DLD1 (cell line): ENCODE results near the gene ABCC11.
"Not testable (repeated sequence)": the region's sequence is repeated elsewhere in the genome, so short reads cannot be mapped to it uniquely, and the experiment has no call there.

Source experiments
- in situ Hi-C: cut with HindIII; loops from 2 replicates; pipeline ENCODE4 v1.10.0; 2017; ENCODE audit warnings: low sequenced_read_pairs

ABCC11 gene

GRCh38 chr16:48250520-48251278, 3.4 kb upstream of the ABCC11 start:
- in situ Hi-C loops: no loop called here

GRCh38 chr16:48246066-48246465, 1.3 kb downstream of the ABCC11 start:
- in situ Hi-C loops: no loop called here

- in situ Hi-C loops: no loop called here
Observed at GRCh38 chr16:48244863-48245195, 2.5 kb downstream of the ABCC11 start.

DNA sequence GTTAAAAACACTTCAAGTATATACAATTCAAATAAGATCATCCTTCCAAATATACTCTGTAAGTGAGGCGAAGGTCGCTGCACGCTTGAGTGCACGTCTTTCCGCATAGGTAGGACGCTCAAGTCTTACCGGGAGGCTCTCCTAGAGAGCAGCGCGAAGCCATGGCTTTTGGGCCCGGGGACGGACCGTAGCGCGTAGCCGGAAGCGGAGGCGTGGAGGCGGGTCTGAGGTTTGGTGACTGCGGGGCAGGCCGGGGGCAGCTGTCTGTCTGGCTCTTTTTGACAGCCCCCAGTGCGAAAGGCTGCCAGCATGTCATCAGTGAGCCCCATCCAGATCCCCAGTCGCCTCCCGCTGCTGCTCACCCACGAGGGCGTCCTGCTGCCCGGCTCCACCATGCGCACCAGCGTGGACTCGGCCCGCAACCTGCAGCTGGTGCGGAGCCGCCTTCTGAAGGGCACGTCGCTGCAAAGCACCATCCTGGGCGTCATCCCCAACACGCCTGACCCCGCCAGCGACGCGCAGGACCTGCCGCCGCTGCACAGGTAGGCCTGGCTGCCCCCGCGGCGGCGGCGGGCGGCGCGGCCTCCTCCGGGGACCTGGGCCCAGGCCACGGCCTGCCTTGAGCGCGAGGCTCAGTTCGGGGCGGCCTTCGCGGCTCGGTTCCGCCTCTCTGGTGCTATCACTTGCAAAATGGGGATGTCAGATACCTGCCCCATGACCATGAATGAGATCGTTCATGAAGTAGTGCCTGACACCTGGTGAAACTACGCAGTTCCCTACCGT, 3.1 kb downstream of the ABCC11 start, which contains the start of gene LONP2:
Gene LONP2, plus strand, starts transcription at position 221 of the 783 bp plus-strand sequence. Its CDS starts 89 bp downstream, at position 310.
- in situ Hi-C loops: no loop called here

GRCh38 chr16:48240147-48240546, 7.2 kb downstream of the ABCC11 start:
- in situ Hi-C loops: not testable (repeated sequence)

DNA sequence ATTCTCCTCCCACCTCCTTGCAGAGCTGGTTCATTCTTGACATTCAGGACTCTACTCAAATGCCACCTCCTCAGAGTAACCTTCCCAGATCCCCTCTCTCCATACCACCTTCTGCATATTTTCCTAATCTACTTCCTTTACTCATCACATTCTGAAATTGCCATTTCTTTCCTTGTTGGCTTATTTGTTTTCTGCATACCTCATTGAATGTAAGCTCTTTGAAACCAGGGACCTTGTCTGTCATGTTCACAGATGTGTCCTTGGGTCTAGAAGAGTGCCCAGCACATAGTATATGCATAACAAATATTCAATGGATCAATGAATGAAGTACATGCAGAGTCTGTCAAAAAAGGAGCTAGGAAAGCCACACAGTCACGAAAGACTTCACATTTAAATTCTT, 11.1 kb downstream of the ABCC11 start:
- in situ Hi-C loops: no loop called here

DNA sequence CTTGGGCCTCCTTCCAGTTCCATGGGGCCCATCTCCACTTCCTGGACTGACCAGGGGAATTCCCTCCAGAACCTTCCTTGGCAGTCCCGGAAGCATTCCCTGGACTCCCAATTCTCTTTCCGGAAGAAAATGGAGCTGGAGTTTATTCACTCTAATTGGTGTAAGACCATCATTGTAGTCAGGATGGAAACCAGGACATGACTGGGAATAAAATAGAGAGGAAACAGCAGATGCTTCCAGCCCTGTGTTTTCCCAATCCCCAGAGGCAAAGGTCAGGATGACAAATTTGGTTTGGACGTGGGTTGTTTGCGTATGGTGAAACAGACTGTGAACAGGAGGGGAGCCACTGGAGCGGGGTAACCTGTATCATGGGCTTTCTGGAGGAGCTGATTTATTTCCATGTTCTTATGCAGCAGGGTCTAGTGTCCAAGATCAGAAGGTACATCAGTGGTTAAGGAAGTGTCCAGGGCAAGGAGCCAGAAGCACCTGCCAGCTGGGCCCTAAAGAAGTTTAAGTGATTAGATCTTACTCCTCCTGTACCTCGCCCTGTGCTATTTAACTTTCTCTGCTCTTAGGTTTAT, 11.7 kb downstream of the ABCC11 start:
- in situ Hi-C loops: no loop called here

GRCh38 chr16:48235058-48235555, 12.2 kb downstream of the ABCC11 start:
- in situ Hi-C loops: no loop called here

GRCh38 chr16:48234630-48235029, 12.7 kb downstream of the ABCC11 start:
- in situ Hi-C loops: no loop called here

GRCh38 chr16:48232493-48233040, 14.8 kb downstream of the ABCC11 start:
- in situ Hi-C loops: no loop called here

DNA sequence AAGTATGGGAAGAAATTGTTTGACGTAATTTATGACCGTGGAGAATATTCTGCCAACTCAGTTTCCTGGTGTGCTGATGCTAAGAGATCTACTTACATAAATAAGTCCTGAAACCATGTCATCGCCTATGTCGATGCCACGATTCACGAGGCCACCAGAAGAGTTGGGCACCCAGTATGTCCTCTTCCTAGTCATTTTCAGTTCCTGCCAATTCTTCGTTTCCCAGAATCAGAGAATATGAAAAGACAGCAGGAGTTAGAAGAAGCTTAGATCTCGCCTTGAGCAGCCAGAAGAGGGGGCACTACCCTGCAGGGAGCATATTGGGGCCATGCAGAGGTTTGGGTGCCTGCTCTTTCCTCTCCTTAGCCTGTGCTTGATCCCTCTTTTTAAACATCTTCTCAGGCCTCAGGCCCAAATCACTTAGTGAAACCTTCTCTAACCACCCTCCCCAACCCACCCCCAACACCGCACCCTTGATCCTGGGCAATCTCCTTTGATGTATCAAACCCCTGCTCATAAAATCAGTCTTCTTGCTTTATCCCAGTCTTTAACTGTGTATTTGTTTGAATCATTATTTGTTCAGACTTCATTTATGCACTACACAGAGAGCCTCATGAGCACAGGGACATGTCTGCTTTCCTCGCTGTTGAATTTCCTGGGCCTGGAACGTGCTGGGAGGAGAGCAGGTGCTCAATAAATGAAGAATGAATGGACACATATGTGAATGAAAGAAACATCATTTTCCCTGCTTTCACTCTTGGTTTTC, 15.4 kb downstream of the ABCC11 start:
- in situ Hi-C loops: no loop called here

DNA sequence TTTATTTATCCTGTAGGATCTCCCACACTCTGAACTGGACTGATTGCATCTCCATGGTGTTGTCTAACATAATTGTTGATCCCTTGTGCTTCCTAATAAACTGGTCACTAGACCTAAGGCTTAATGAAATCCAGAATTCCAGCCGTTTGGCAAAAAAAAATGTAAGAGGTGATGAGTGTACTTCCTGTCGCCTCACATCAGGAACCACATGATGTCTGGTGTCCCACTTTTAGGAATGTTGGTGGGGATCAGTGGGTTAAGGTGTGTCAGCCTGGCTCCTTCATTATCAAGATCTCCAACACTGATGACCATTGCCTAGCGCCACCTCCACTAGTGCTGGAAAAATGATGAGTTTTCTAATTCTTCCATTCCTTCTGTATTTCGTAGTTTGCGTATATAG, 21.9 kb downstream of the ABCC11 start:
- in situ Hi-C loops: no loop called here

DNA sequence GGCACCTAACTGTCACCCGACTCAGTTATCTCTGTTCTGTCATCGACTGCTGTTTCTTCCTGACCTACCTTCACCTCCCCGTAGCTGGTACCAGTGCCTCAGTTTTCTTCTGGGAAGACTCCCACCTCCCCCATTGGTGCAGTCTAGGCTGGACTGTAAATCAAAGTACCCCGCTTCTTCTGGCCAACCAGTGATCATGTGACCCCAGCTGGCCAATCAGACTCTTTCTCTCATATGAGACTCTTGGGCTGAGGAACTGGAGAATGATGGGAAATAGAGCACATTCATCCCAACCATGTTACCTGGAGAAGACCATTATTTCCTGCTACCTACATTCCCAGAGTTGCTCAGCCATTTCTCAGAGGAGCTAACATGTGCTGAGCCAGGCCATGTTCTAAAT, 23.8 kb downstream of the ABCC11 start:
- in situ Hi-C loops: no loop called here

DNA sequence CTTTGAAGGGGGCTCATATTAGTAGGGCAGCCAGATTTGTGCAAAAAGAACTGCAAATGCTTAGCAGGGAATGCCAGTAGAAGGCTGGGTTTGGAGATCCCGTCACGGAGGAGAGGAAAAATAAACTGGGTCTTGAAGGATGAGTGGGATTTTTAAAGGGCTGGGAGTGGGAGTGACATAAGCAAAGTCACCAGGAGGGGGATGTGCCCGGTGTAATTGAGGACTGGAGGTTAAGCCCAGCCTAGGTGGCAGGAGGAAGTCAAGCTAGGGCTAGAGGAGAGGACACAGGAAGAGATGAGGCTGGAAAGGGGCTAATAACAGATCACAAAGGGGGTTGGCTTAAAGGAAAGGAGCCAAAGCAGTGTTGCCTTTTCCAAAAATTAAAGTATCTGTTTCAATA, 26.4 kb downstream of the ABCC11 start:
- in situ Hi-C loops: no loop called here

- in situ Hi-C loops: no loop called here
Observed at GRCh38 chr16:48218473-48218872, 28.9 kb downstream of the ABCC11 start.

DNA sequence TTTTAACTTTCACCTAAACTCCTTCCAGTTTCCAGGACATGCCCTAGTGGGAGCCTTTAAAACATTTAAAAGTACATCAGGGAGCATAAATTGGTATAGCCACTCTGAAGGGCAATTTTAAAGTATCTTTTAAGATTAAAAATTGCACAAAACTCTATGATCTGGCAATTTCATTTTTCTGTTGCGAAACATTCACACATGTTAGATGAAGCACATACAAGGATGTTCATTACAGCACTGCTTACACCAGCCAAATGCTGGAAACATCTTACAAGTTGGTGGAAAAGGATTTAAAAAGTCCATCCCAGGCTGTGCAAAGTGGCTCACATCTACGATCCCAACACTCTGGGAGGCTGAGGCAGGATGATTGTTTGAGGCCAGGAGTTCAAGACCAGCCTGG, 29.6 kb downstream of the ABCC11 start:
- in situ Hi-C loops: no loop called here

DNA sequence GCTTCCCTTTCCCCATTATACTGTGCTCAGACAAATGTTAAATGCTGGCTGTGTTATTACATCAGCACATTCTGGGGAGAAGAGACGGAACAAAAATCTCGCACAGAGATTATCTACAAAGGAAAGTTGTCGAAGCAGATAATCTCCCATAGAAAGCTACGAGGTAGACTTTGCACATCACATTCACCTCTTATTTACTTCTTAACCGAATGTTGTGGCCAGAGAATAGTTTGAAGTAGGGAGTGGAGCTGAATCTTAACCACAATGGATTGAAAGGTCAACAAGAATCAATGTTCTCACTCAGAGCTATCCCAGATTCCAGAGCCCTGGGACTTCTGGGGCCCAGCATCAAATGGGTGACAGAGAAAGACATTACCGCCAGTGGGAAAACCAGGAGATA, 31.6 kb downstream of the ABCC11 start:
- in situ Hi-C loops: no loop called here

DNA sequence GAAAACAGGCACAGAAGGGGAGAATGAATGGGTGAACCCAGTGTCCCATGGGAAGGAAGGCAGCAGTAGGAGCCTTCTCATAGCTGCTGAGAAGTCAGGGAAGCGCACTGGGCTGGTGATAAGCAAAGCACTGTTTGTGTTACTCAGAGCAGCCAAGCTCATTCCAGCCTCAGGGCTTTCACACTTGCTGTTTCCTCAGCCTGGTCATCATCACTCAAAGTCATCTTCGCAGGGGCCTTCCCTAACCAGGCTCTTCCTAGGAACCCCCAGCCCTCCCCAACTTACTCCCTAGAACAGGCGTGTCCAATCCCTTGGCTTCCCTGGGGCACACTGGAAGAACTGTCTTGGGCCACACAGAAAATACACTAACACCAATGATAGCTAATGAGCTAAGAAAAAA, 35.3 kb downstream of the ABCC11 start:
- in situ Hi-C loops: no loop called here

DNA sequence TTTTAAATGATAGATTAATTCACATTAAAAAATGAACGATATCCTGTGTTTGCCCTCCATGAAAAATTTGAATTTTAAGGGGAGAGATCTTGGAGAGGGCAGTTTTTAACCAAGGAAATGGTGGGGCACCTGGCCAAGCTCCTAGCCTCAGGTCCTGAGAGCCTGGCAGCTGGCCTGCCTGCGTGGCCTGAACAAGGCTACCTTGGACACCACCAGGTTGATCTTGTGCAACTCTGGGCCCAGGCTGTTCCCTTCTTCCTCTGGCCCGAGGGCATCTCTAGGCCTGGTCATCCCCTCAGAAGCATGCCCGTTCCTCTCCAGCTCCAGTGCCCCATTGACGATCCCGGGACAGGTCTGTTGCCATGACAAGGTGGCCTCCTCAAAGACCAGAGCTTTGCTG, 36.6 kb downstream of the ABCC11 start:
- in situ Hi-C loops: no loop called here

DNA sequence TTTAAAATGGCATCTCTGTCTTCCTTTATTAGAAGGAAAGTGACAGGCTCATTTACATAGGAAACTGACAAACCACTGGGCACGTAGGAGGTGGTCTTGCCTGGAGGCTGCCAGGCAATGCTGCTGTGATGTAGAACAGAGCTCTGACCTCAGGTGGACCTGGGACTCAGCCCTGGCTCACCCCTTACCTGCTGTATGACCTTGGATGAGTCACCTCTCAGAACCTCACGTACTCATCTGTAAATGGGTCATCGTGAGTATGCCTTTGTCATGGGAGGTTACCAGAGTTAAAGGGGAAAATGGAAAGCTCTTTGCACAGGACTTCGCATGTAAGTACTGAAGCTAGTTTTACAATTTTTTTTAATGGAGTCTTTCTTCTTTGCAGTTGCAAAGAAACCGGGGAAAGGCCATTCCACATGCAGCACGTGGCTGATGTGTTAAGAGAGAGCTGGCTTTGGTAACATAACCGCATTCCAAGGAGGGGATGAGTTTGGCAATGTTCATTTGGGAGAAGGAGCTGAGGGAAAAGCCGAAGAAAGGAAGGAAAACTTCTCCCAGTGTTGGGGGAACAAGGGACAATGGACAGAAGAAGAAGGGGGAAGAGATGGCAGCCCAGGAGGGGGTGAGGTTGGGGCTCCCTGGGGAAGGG, 40.6 kb downstream of the ABCC11 start:
- in situ Hi-C loops: no loop called here
